Measurements from ENCODE around the gene DDX1. TPM values are rescaled to one million over a fixed set of nuclear protein-coding genes. Genes with fewer than 3 reads are reported as not detected.

DDX1 gene
- total RNA-seq, 1 experiment from 2014 or later = 108 TPM

- Histone ChIP-seq H3K36me3 (peaks cover 88% of the 10 kb centered on the region), H3K27me3 (no peaks in the 10 kb centered on the region), H3K4me3 (no peak overlapping the region), H3K9me3 (no peaks in the 10 kb centered on the region)
- no peak for DNase-seq
Measured at GRCh38 chr2:15628899-15629855, 37.5 kb downstream of the DDX1 start.

- Histone ChIP-seq H3K36me3 (peaks cover 81% of the 10 kb centered on the region), H3K27me3 (no peaks in the 10 kb centered on the region), H3K9me3 (no peaks in the 10 kb centered on the region), H3K4me3 (no peak overlapping the region)
- DNase-seq = no peak
Measured at GRCh38 chr2:15630121-15630977, 38.7 kb downstream of the DDX1 start.

- Histone ChIP-seq H3K4me3 (no peak overlapping the region), H3K9me3 (no peaks in the 10 kb centered on the region), H3K27me3 (no peaks in the 10 kb centered on the region), H3K36me3 (peaks cover 81% of the 10 kb centered on the region)
- no peak for DNase-seq
Measured at GRCh38 chr2:15630978-15631719, 39.5 kb downstream of the DDX1 start.

GRCh38 chr2:15631883-15632282, 40.2 kb downstream of the DDX1 start:
- Histone ChIP-seq H3K36me3 (peaks cover 78% of the 10 kb centered on the region), H3K27me3 (no peaks in the 10 kb centered on the region), H3K4me3 (no peak overlapping the region), H3K9me3 (no peaks in the 10 kb centered on the region)
- DNase-seq = no peak

- H3K27me3 ChIP-seq = no peaks in the 10 kb centered on the region
- no peak overlapping the region for H3K4me3 ChIP-seq
- H3K9me3 ChIP-seq = no peaks in the 10 kb centered on the region
- peaks cover 71% of the 10 kb centered on the region for H3K36me3 ChIP-seq
- DNase-seq = no peak
Measured at GRCh38 chr2:15633043-15633970, 41.6 kb downstream of the DDX1 start.

- Histone ChIP-seq H3K4me3 (no peak overlapping the region), H3K27me3 (no peaks in the 10 kb centered on the region), H3K36me3 (peaks cover 69% of the 10 kb centered on the region), H3K9me3 (no peaks in the 10 kb centered on the region)
- no peak for DNase-seq
Measured at GRCh38 chr2:15633971-15634346, 42.3 kb downstream of the DDX1 start.

- Histone ChIP-seq H3K9me3 (no peaks in the 10 kb centered on the region), H3K27me3 (no peaks in the 10 kb centered on the region), H3K36me3 (peaks cover 61% of the 10 kb centered on the region), H3K4me3 (no peak overlapping the region)
- DNase-seq = no peak
Measured at GRCh38 chr2:15634846-15635490, 43.3 kb downstream of the DDX1 start.

GRCh38 chr2:15636972-15637785, 45.5 kb downstream of the DDX1 start:
- H3K4me3 ChIP-seq = no peak overlapping the region
- peak; percentile 22 for DNase-seq
- no peaks in the 10 kb centered on the region for H3K27me3 ChIP-seq
- H3K9me3 ChIP-seq = no peaks in the 10 kb centered on the region
- peaks cover 56% of the 10 kb centered on the region for H3K36me3 ChIP-seq

GRCh38 chr2:15638720-15639119, 47.1 kb downstream of the DDX1 start:
- Histone ChIP-seq H3K9me3 (no peaks in the 10 kb centered on the region), H3K27me3 (no peaks in the 10 kb centered on the region), H3K4me3 (no peak overlapping the region), H3K36me3 (peaks cover 41% of the 10 kb centered on the region)
- no peak for DNase-seq

- Histone ChIP-seq H3K27me3 (no peaks in the 10 kb centered on the region), H3K4me3 (no peak overlapping the region), H3K36me3 (peaks cover 37% of the 10 kb centered on the region), H3K9me3 (no peaks in the 10 kb centered on the region)
- DNase-seq = no peak
Measured at GRCh38 chr2:15639323-15640251, 47.9 kb downstream of the DDX1 start.

- no peak for DNase-seq
- H3K27me3 ChIP-seq = no peaks in the 10 kb centered on the region
Measured at GRCh38 chr2:15640261-15640711, 48.6 kb downstream of the DDX1 start.

GRCh38 chr2:15640784-15641183, 49.1 kb downstream of the DDX1 start:
- no peaks in the 10 kb centered on the region for H3K9me3 ChIP-seq
- peaks cover 28% of the 10 kb centered on the region for H3K36me3 ChIP-seq
- no peak overlapping the region for H3K4me3 ChIP-seq
- DNase-seq = no peak
- no peaks in the 10 kb centered on the region for H3K27me3 ChIP-seq

More at GRCh38 chr2:15640261-15640711, 48.6 kb downstream of the DDX1 start:
- no peaks in the 10 kb centered on the region for H3K9me3 ChIP-seq
- H3K4me3 ChIP-seq = no peak overlapping the region
- H3K36me3 ChIP-seq = peaks cover 33% of the 10 kb centered on the region

- no peaks in the 10 kb centered on the region for H3K9me3 ChIP-seq
- no peak for DNase-seq
- H3K27me3 ChIP-seq = no peaks in the 10 kb centered on the region
Measured at GRCh38 chr2:15641530-15641982, 49.9 kb downstream of the DDX1 start.

More at GRCh38 chr2:15641530-15641982, 49.9 kb downstream of the DDX1 start:
- H3K36me3 ChIP-seq = peaks cover 27% of the 10 kb centered on the region
- no peak overlapping the region for H3K4me3 ChIP-seq

Data from MG63 (cell line).